HCT116 (cell line): ENCODE measurements around the gene VPS41. TPM values are rescaled to one million over a fixed set of nuclear protein-coding genes. Genes with fewer than 3 reads are reported as not detected.

Experiments used
- ATAC-seq: fragments of 200-7000 bp; cut with Tn5 transposase; 2 replicates; pipeline ENCODE4 v1.9.1; 2020; ENCODE audit warnings: mild to moderate bottlenecking, moderate library complexity
- BruUV-seq: library from RNA; stranded (reverse); fragments of 400-500 nt; replicated peaks from 2 replicates; lab custom pipeline; 2021; lab: Mats Ljungman, UMichigan
- CTCF ChIA-PET: fragments of 300-600 bp; sonication (Branson Sonifier 250); formaldehyde crosslinking; loops from one replicate; lab custom pipeline; 2021; ENCODE audit warnings: antibody characterized with exemption; lab: Charles Lee
- POLR2A ChIA-PET: fragments of 300-600, 350-600 bp; sonication (Branson Sonifier 250); formaldehyde crosslinking; loops from one replicate; lab custom pipeline; 2021; ENCODE audit warnings: antibody characterized with exemption; lab: Charles Lee
- RAD21 ChIA-PET, 2 experiments: fragments of 300-600 bp; sonication (Branson Sonifier 250); formaldehyde crosslinking; loops; one replicate each; lab custom pipeline; 2023; ENCODE audit warnings: low total read pairs in 2 of 2; ENCODE audit not compliant: uncharacterized antibody in 2 of 2, unreplicated experiment in 2 of 2, low non-redundant PET in 1 of 2; lab: Charles Lee
- DNase-seq: peaks from one replicate; pipeline ENCODE4 v3.0.0-alpha.2; 2010; ENCODE audit warnings: low read depth, low spot score
- H2AFZ ChIP-seq: fragments of 200-600 bp; shearing (Covaris generic), sonication (generic); 2 replicates; pipeline ENCODE4 v1.6.1; 2017; ENCODE audit warnings: low read depth, mixed run types, mixed read lengths, antibody characterized with exemption, low read length; ENCODE audit not compliant: poor library complexity, severe bottlenecking
- H3K27ac ChIP-seq: 2 replicates; pipeline ENCODE4 v1.5.1; 2012; ENCODE audit warnings: low read depth, low read length
- H3K27me3 ChIP-seq: fragments of 200-600 bp; sonication (generic); 2 replicates; pipeline ENCODE4 v1.6.1; 2016; ENCODE audit warnings: mixed run types, low read length, mixed read lengths; ENCODE audit not compliant: insufficient read depth
- H3K36me3 ChIP-seq, 2 experiments: fragments of 200-500 bp in 1 of 2; fragments of 200-600 bp in 1 of 2; sonication (Bioruptor generic) in 1 of 2; sonication (generic) in 1 of 2; 2 replicates each; pipeline versions ENCODE4 v1.5.1 to v1.6.1; 2014 to 2016; ENCODE audit warnings: low read length in 2 of 2, inconsistent platforms in 1 of 2, mixed read lengths in 1 of 2, mixed run types in 1 of 2; ENCODE audit not compliant: insufficient read depth in 2 of 2, control insufficient read depth in 1 of 2
- H3K4me1 ChIP-seq, 2 experiments: fragments of 200-600 bp in 1 of 2; sonication (generic) in 1 of 2; 2 replicates each; pipeline versions ENCODE4 v1.5.1 to v1.6.1; 2012 to 2017; ENCODE audit warnings: low read length in 2 of 2, inconsistent platforms in 1 of 2, mild to moderate bottlenecking in 1 of 2, mixed read lengths in 1 of 2, mixed run types in 1 of 2, moderate library complexity in 1 of 2; ENCODE audit not compliant: insufficient read depth in 2 of 2, control insufficient read depth in 1 of 2
- H3K4me2 ChIP-seq: fragments of 200-600 bp; sonication (generic); 2 replicates; pipeline ENCODE4 v1.6.1; 2017; ENCODE audit warnings: mixed run types, low read length, mixed read lengths
- H3K4me3 ChIP-seq, 2 experiments: fragments of 200-600 bp in 1 of 2; sonication (generic) in 1 of 2; replicated peaks in 1 of 2; 2 replicates each; pipeline ENCODE4 v1.5.1; 2011 to 2016; ENCODE audit warnings: low read length in 2 of 2, control low read depth in 1 of 2, low read depth in 1 of 2, mild to moderate bottlenecking in 1 of 2, mixed read lengths in 1 of 2, mixed run types in 1 of 2
- H3K79me2 ChIP-seq: fragments of 200-600 bp; sonication (generic); 2 replicates; pipeline ENCODE4 v1.6.1; 2017; ENCODE audit warnings: mild to moderate bottlenecking, mixed run types, low read length, moderate library complexity, mixed read lengths; ENCODE audit not compliant: insufficient read depth
- H3K9ac ChIP-seq: fragments of 200-600 bp; sonication (generic); 2 replicates; pipeline ENCODE4 v1.6.1; 2016; ENCODE audit warnings: low read length, mixed read lengths
- H3K9me2 ChIP-seq: fragments of 200-600 bp; sonication (generic), shearing (Covaris generic); 2 replicates; pipeline ENCODE4 v1.6.1; 2017; ENCODE audit warnings: mixed run types, mild to moderate bottlenecking, moderate library complexity; ENCODE audit not compliant: insufficient read depth
- H3K9me3 ChIP-seq, 2 experiments: fragments of 200-500 bp in 1 of 2; fragments of 200-600 bp in 1 of 2; sonication (Bioruptor generic) in 1 of 2; sonication (generic) in 1 of 2; 2 replicates each; pipeline ENCODE4 v1.6.1; 2014 to 2017; ENCODE audit warnings: low read length in 2 of 2, mixed read lengths in 2 of 2, inconsistent platforms in 1 of 2, low read depth in 1 of 2, mild to moderate bottlenecking in 1 of 2, mixed run types in 1 of 2, moderate library complexity in 1 of 2; ENCODE audit not compliant: control insufficient read depth in 1 of 2, insufficient read depth in 1 of 2
- H4K20me1 ChIP-seq: fragments of 200-600 bp; sonication (generic), shearing (Covaris generic); 2 replicates; pipeline ENCODE4 v1.6.1; 2017; ENCODE audit warnings: mixed run types, mild to moderate bottlenecking, moderate library complexity; ENCODE audit not compliant: insufficient read depth
- ATF3 ChIP-seq: IDR thresholded peaks from 2 replicates; pipeline ENCODE4 v1.6.1; 2012
- CEBPB ChIP-seq: IDR thresholded peaks from 2 replicates; pipeline ENCODE4 v1.6.1; 2012; ENCODE audit warnings: low read depth
- ELF1 ChIP-seq: IDR thresholded peaks from 2 replicates; pipeline ENCODE4 v1.6.1; 2012; ENCODE audit warnings: low read depth, borderline replicate concordance
- EZH2 ChIP-seq: fragments of 200-600 bp; sonication (generic); IDR thresholded peaks from 2 replicates; pipeline ENCODE4 v1.6.1; 2017; ENCODE audit warnings: antibody characterized with exemption, mixed run types
- POLR2A ChIP-seq: IDR thresholded peaks from 2 replicates; pipeline ENCODE4 v1.7.0; 2011; ENCODE audit warnings: borderline replicate concordance; ENCODE audit not compliant: insufficient read depth, insufficient read length; ENCODE audit errors: extremely low read depth
- POLR2AphosphoS5 ChIP-seq: IDR thresholded peaks from 2 replicates; pipeline ENCODE4 v1.6.1; 2011; ENCODE audit warnings: mild to moderate bottlenecking, low read depth, low read length, moderate library complexity
- SIN3A ChIP-seq: IDR thresholded peaks from 2 replicates; pipeline ENCODE4 v1.6.1; 2012; ENCODE audit warnings: low read depth
- SP1 ChIP-seq: IDR thresholded peaks from 2 replicates; pipeline ENCODE4 v1.6.1; 2012; ENCODE audit warnings: low read depth
- SRF ChIP-seq: IDR thresholded peaks from 2 replicates; pipeline ENCODE4 v1.6.1; 2012; ENCODE audit warnings: low read depth
- YY1 ChIP-seq: IDR thresholded peaks from 2 replicates; pipeline ENCODE4 v1.6.1; 2011; ENCODE audit warnings: low read length, low read depth, moderate library complexity, mild to moderate bottlenecking; ENCODE audit not compliant: insufficient replicate concordance; ENCODE audit errors: extremely low read depth
- ZFX ChIP-seq: fragments of 450-650 bp; IDR thresholded peaks from 2 replicates; pipeline ENCODE4 v1.6.1; 2017
- intact Hi-C: fragments of 100-400 bp; cut with micrococcal nuclease; formaldehyde crosslinking; loops from 2 replicates; pipeline ENCODE4 v1.10.0; 2022
- total RNA-seq: library from RNA; stranded (reverse); gene quantifications from one replicate; pipeline ENCODE4 v1.2.1, GENCODE V29; 2021; ENCODE audit not compliant: unreplicated experiment
- TF ChIP-seq, protein P1 (sequence below): IDR thresholded peaks from 2 replicates; pipeline ENCODE4 v1.6.1; 2011; ENCODE audit warnings: mild to moderate bottlenecking, low read length, moderate library complexity; ENCODE audit not compliant: insufficient replicate concordance; ENCODE audit errors: extremely low read depth
- TF ChIP-seq, protein P2 (sequence below): IDR thresholded peaks from 2 replicates; pipeline ENCODE4 v1.6.1; 2012

The VPS41 gene
- total RNA-seq, 1 experiment from 2014 or later, result 72.2 TPM

DNA sequence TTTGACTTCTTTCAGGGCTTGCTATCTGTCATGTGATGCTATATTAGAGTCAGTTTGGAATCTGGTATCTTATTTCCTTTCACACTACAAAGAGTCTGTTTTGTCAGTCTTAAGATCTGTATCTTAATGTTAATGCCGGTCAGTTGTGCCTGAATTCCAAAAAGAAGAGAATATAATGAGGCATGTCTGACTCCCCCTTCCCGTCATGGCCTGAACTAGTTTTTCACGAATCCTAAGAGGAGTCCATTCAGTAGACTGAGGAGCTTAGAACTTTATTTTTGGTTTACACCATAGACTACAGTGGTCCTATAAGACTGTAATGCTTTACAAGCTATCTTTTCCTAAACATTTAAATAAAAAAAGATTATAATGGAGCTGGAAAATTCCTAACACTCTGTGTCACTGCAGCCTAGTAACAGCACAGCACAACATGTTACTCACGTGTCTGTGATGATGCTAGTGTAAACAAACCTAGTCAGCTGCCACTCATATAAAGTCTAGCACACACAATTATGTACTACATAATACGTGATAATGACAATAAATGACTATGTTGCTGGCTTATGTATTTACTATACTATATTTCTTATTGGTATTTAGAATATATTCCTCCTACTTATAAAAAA is 50.6 kb downstream of the VPS41 start:
- Histone ChIP-seq H3K79me2 (no peaks in the 10 kb centered on the region), H3K4me1 (peaks cover 4% of the 10 kb centered on the region in 2 experiments), H3K9ac (no peak overlapping the region), H2AFZ (no peak overlapping the region), H3K4me3 (no peak overlapping the region), H3K4me2 (no peak overlapping the region), H3K36me3 (no peaks in the 10 kb centered on the region), H3K27me3 (no peaks in the 10 kb centered on the region), H3K27ac (no peak overlapping the region), H3K9me2 (no peaks in the 10 kb centered on the region), H4K20me1 (peaks cover 3% of the 10 kb centered on the region; the same call in 1 of the 2 replicates), H3K9me3 (no peaks in the 10 kb centered on the region)
- intact Hi-C loops, result no loop called here
- ChIA-PET RAD21 (no interaction called here), CTCF (no interaction called here), POLR2A (no interaction called here)
- TF ChIP-seq CEBPB (no peak), EZH2 (no peak), SP1 (no peak), SRF (no peak), ELF1 (no peak), ATF3 (no peak), SIN3A (no peak), ZFX (no peak), POLR2AphosphoS5 (no peak), YY1 (no peak), POLR2A (no peak)
- TF ChIP-seq, protein P1, sequence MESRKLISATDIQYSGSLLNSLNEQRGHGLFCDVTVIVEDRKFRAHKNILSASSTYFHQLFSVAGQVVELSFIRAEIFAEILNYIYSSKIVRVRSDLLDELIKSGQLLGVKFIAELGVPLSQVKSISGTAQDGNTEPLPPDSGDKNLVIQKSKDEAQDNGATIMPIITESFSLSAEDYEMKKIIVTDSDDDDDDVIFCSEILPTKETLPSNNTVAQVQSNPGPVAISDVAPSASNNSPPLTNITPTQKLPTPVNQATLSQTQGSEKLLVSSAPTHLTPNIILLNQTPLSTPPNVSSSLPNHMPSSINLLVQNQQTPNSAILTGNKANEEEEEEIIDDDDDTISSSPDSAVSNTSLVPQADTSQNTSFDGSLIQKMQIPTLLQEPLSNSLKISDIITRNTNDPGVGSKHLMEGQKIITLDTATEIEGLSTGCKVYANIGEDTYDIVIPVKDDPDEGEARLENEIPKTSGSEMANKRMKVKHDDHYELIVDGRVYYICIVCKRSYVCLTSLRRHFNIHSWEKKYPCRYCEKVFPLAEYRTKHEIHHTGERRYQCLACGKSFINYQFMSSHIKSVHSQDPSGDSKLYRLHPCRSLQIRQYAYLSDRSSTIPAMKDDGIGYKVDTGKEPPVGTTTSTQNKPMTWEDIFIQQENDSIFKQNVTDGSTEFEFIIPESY, result no peak
- TF ChIP-seq, protein P2, sequence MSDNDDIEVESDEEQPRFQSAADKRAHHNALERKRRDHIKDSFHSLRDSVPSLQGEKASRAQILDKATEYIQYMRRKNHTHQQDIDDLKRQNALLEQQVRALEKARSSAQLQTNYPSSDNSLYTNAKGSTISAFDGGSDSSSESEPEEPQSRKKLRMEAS, result no peak
- no TSS peak for BruUV-seq
- no peak for ATAC-seq
- DNase-seq, result no peak
